ENCODE results near the gene FOXN3. TPM values are rescaled to one million over a fixed set of nuclear protein-coding genes. Genes with fewer than 3 reads are reported as not detected.

Gene FOXN3
- total RNA-seq, 4 donors from 2014 or later = 66.1 to 130 (median 109) TPM

GRCh38 chr14:89246290-89246689, 170.7 kb downstream of the FOXN3 start:
- WGBS, 2 donors (ENCODE audit: low coverage in 1 of 2) = 70 to 95% methylated on average over 2 to 8 of the region's 8 CpGs

GRCh38 chr14:89245802-89246201, 171.2 kb downstream of the FOXN3 start:
- Histone ChIP-seq H3K4me3 (no peak overlapping the region), H3K9me3 (no peaks in the 10 kb centered on the region), H3K36me3 (no peaks in the 10 kb centered on the region), H3K4me1 (peaks cover 0 to 5% (median 0%) of the 10 kb centered on the region in 4 donors), H3K27me3 (no peaks in the 10 kb centered on the region), H3K27ac (no peak overlapping the region)
- TF ChIP-seq CTCF (IDR thresholded peaks at IDR 0.05) (no peak), POLR2A (IDR thresholded peaks at IDR 0.05) (no peak), POLR2AphosphoS5 (IDR thresholded peaks at IDR 0.05) (no peak), EP300 (IDR thresholded peaks at IDR 0.05; ENCODE audit: low read depth) (no peak)
- no peak for DNase-seq
- in situ Hi-C loops (cut with MboI; ENCODE audit: low pct_ligation_motif_present in 1 of 4, low pct_unique_long_range_greater_than_20kb in 1 of 4, low sequenced_read_pairs in 3 of 4) = no loop called here
- intact Hi-C loops (cut with DNase I; ENCODE audit: low total_unique reads) = no loop called here
- WGBS, 2 donors (ENCODE audit: low coverage in 1 of 2) = 91 to 92% methylated on average over 4 to 9 of the region's 9 CpGs

More at GRCh38 chr14:89246290-89246689, 170.7 kb downstream of the FOXN3 start:
- H3K9me3 ChIP-seq = no peaks in the 10 kb centered on the region
- in situ Hi-C loops (cut with MboI; ENCODE audit: low pct_ligation_motif_present in 1 of 4, low pct_unique_long_range_greater_than_20kb in 1 of 4, low sequenced_read_pairs in 3 of 4) = no loop called here
- TF ChIP-seq POLR2A (IDR thresholded peaks at IDR 0.05) (no peak), CTCF (IDR thresholded peaks at IDR 0.05) (no peak), EP300 (IDR thresholded peaks at IDR 0.05; ENCODE audit: low read depth) (no peak), POLR2AphosphoS5 (IDR thresholded peaks at IDR 0.05) (no peak)
- no peaks in the 10 kb centered on the region for H3K27me3 ChIP-seq
- no peak for DNase-seq
- H3K4me1 ChIP-seq = peaks cover 0 to 5% (median 0%) of the 10 kb centered on the region in 4 donors
- H3K27ac ChIP-seq = no peak overlapping the region
- H3K36me3 ChIP-seq = no peaks in the 10 kb centered on the region
- intact Hi-C loops (cut with DNase I; ENCODE audit: low total_unique reads) = no loop called here
- H3K4me3 ChIP-seq = no peak overlapping the region

GRCh38 chr14:89244720-89245119, 172.3 kb downstream of the FOXN3 start:
- in situ Hi-C loops (cut with MboI; ENCODE audit: low pct_ligation_motif_present in 1 of 4, low pct_unique_long_range_greater_than_20kb in 1 of 4, low sequenced_read_pairs in 3 of 4) (no loop called here), intact Hi-C loops (cut with DNase I; ENCODE audit: low total_unique reads) (no loop called here)
- no peak overlapping the region for H3K27ac ChIP-seq
- no peaks in the 10 kb centered on the region for H3K36me3 ChIP-seq
- H3K27me3 ChIP-seq = no peaks in the 10 kb centered on the region
- no peak for DNase-seq
- TF ChIP-seq POLR2A (IDR thresholded peaks at IDR 0.05) (no peak), POLR2AphosphoS5 (IDR thresholded peaks at IDR 0.05) (no peak), CTCF (IDR thresholded peaks at IDR 0.05) (no peak), EP300 (IDR thresholded peaks at IDR 0.05; ENCODE audit: low read depth) (no peak)
- peaks cover 0 to 5% (median 0%) of the 10 kb centered on the region in 4 donors for H3K4me1 ChIP-seq
- no peaks in the 10 kb centered on the region for H3K9me3 ChIP-seq
- no peak overlapping the region for H3K4me3 ChIP-seq
- 76 to 79% methylated on average over 6 of the region's 6 CpGs for WGBS, 2 donors (ENCODE audit: low coverage in 1 of 2)

GRCh38 chr14:89243741-89244140, 173.3 kb downstream of the FOXN3 start:
- 94% methylated on average over 6 of the region's 6 CpGs; no CpG with 5 or more reads in 1 of the 2 donors for WGBS, 2 donors (ENCODE audit: low coverage in 1 of 2)
- no peaks in the 10 kb centered on the region for H3K27me3 ChIP-seq
- in situ Hi-C loops (cut with MboI; ENCODE audit: low pct_ligation_motif_present in 1 of 4, low pct_unique_long_range_greater_than_20kb in 1 of 4, low sequenced_read_pairs in 3 of 4) = no loop called here
- no peak for TF ChIP-seq POLR2AphosphoS5 (IDR thresholded peaks at IDR 0.05)
- TF ChIP-seq EP300 (IDR thresholded peaks at IDR 0.05; ENCODE audit: low read depth) = no peak
- TF ChIP-seq POLR2A (IDR thresholded peaks at IDR 0.05) = no peak
- no peak for TF ChIP-seq CTCF (IDR thresholded peaks at IDR 0.05)
- intact Hi-C loops (cut with DNase I; ENCODE audit: low total_unique reads) = no loop called here
- peaks cover 0 to 5% (median 0%) of the 10 kb centered on the region in 4 donors for H3K4me1 ChIP-seq
- H3K4me3 ChIP-seq = no peak overlapping the region
- no peak overlapping the region for H3K27ac ChIP-seq
- H3K36me3 ChIP-seq = no peaks in the 10 kb centered on the region
- no peaks in the 10 kb centered on the region for H3K9me3 ChIP-seq
- no peak for DNase-seq

All from transverse colon (tissue), 4 donors.